GM12878 (cell line): ENCODE results near the gene PRSS35. TPM values are rescaled to one million over a fixed set of nuclear protein-coding genes. Genes with fewer than 3 reads are reported as not detected.
"Not testable (repeated sequence)": the region's sequence is repeated elsewhere in the genome, so short reads cannot be mapped to it uniquely, and the experiment has no call there.

Source experiments
- ATAC-seq: fragments of 200-7000 bp; cut with Tn5 transposase; 3 replicates; pipeline ENCODE4 v1.9.1; 2020; ENCODE audit warnings: mild to moderate bottlenecking, moderate library complexity
- BruUV-seq: library from RNA; stranded (reverse); fragments of 400-500 nt; replicated peaks from 2 replicates; lab custom pipeline; 2021; lab: Mats Ljungman, UMichigan
- CTCF ChIA-PET: fragments of 300-600 bp; sonication (Branson Sonifier 250); formaldehyde crosslinking; extraction: SDS; loops from one replicate; lab custom pipeline; 2021; ENCODE audit warnings: inconsistent platforms; lab: Yijun Ruan, JAX
- POLR2A ChIA-PET: fragments of 350-600 bp; formaldehyde crosslinking; extraction: SDS; loops from one replicate; lab custom pipeline; 2021; ENCODE audit warnings: inconsistent platforms; lab: Charles Lee
- RAD21 ChIA-PET: fragments of 300-600 bp; sonication (Branson Sonifier 250); formaldehyde crosslinking; loops from one replicate; lab custom pipeline; 2023; ENCODE audit warnings: antibody characterized with exemption; ENCODE audit not compliant: unreplicated experiment; lab: Charles Lee
- SMC1A ChIA-PET: fragments of 300-600 bp; sonication (Branson Sonifier 250); formaldehyde crosslinking; loops from one replicate; lab custom pipeline; 2023; ENCODE audit not compliant: unreplicated experiment, uncharacterized antibody; lab: Charles Lee
- DNase-seq: peaks from one replicate; pipeline ENCODE4 v3.0.0-alpha.2; 2011; ENCODE audit warnings: low read depth, low spot score
- FAIRE-seq: peaks from 3 replicates; lab custom pipeline; 2011; peaks lifted over from hg19 to GRCh38; lab: Jason Lieb, UNC
- H2AFZ ChIP-seq: 2 replicates; pipeline ENCODE4 v1.6.0; 2011; ENCODE audit warnings: low read depth, low read length, control low read depth; ENCODE audit not compliant: control insufficient read depth
- H3K27ac ChIP-seq: 2 replicates; pipeline ENCODE4 v1.5.1; 2011; ENCODE audit warnings: control low read depth; ENCODE audit not compliant: control insufficient read depth, insufficient read depth
- H3K27me3 ChIP-seq, 2 experiments: replicated peaks in 1 of 2; 2 replicates each; pipeline versions ENCODE4 v1.6.0 to v1.6.1; 2011; ENCODE audit warnings: low read length in 1 of 2; ENCODE audit not compliant: control insufficient read depth in 2 of 2, insufficient read depth in 2 of 2
- H3K36me3 ChIP-seq, 2 experiments: 2 replicates each; pipeline ENCODE4 v1.5.1; 2011; ENCODE audit warnings: low read length in 1 of 2; ENCODE audit not compliant: control insufficient read depth in 2 of 2, insufficient read depth in 2 of 2
- H3K4me1 ChIP-seq: 2 replicates; pipeline ENCODE4 v1.6.1; 2011; ENCODE audit warnings: mild to moderate bottlenecking, low read length, moderate library complexity, mixed read lengths; ENCODE audit not compliant: control insufficient read depth, insufficient read depth
- H3K4me2 ChIP-seq: 2 replicates; pipeline ENCODE4 v1.6.0; 2011; ENCODE audit warnings: control low read depth; ENCODE audit not compliant: control insufficient read depth, insufficient read depth
- H3K4me3 ChIP-seq: fragments of 200-600 bp; sonication (generic); 2 replicates; pipeline ENCODE4 v1.5.1; 2016
- H3K79me2 ChIP-seq: 2 replicates; pipeline ENCODE4 v1.6.0; 2011; ENCODE audit warnings: low read length; ENCODE audit not compliant: control insufficient read depth, insufficient read depth
- H3K9ac ChIP-seq: 2 replicates; pipeline ENCODE4 v1.8.0; 2011; ENCODE audit warnings: low read length, control low read depth, mixed read lengths; ENCODE audit not compliant: control insufficient read depth, insufficient read depth
- H3K9me3 ChIP-seq: replicated peaks from 3 replicates; pipeline ENCODE4 v1.5.1; 2011; ENCODE audit warnings: mild to moderate bottlenecking, low read length; ENCODE audit not compliant: control insufficient read depth, insufficient read depth
- H4K20me1 ChIP-seq: 2 replicates; pipeline ENCODE4 v1.6.0; 2011; ENCODE audit not compliant: control insufficient read depth, insufficient read depth
- E4F1 ChIP-seq: fragments of 450-650 bp; IDR thresholded peaks from 2 replicates; pipeline ENCODE4 v1.6.1; 2018; ENCODE audit warnings: borderline replicate concordance, mild to moderate bottlenecking; ENCODE audit not compliant: partially characterized antibody
- NR2F1 ChIP-seq: fragments of 450-650 bp; conservative IDR thresholded peaks from 2 replicates; pipeline ENCODE4 v1.6.1; 2017; ENCODE audit warnings: mild to moderate bottlenecking
- POLR2AphosphoS2 ChIP-seq: IDR thresholded peaks from 2 replicates; pipeline ENCODE4 v1.6.1; 2011; ENCODE audit warnings: low read depth, mild to moderate bottlenecking, low read length, improper control_type of control experiment, moderate library complexity
- POLR2AphosphoS5 ChIP-seq: IDR thresholded peaks from 2 replicates; pipeline ENCODE4 v1.6.1; 2011; ENCODE audit warnings: mild to moderate bottlenecking, low read length, inconsistent platforms
- ZNF274 ChIP-seq: IDR thresholded peaks from one replicate; pipeline ENCODE4 v1.8.0; 2011; ENCODE audit not compliant: insufficient read length, insufficient read depth
- WGBS: methylation state at CpG from one replicate; pipeline ENCODE4 v1.1.6; 2016; ENCODE audit warnings: low lambda C conversion rate; ENCODE audit not compliant: insufficient replicate concordance, insufficient coverage; ENCODE audit errors: missing lambda C conversion rate; 5-methylcytosine and 5-hydroxymethylcytosine counted together
- in situ Hi-C: fragments of 300-500 bp; cut with MboI; formaldehyde crosslinking; loops from 9 replicates; pipeline ENCODE4 v1.14.3; 2018; ENCODE audit warnings: mixed read lengths
- intact Hi-C: fragments of 100-400 bp; cut with micrococcal nuclease; formaldehyde crosslinking; loops from one replicate; pipeline ENCODE4 v1.14.2; 2022; ENCODE audit not compliant: unreplicated experiment
- polyA plus RNA-seq, 11 experiments: library from polyadenylated mRNA; depleted of rRNA in 4 of 11; unstranded in 6 of 11; stranded (reverse) in 5 of 11; fragments of >200 nt; fragmentation: Nextera tagmentation in 4 of 11; fragmentation: Illumina TruSeq in 1 of 11; extraction: Ambion mirVana in 4 of 11; extraction: Trizol in 1 of 11; gene quantifications; 1 replicate in 1 of 11; 2 replicates in 10 of 11; pipeline versions ENCODE4 v1.2.1 to v1.2.3, GENCODE V29; 2011 to 2016; ENCODE audit warnings: inconsistent platforms in 2 of 11, missing spikeins in 2 of 11, low read depth in 1 of 11
- total RNA-seq, 4 experiments: library from RNA; depleted of rRNA in 3 of 4; stranded (reverse); fragments of >200 nt in 3 of 4; fragmentation: Illumina TruSeq in 1 of 4; extraction: Trizol in 1 of 4; gene quantifications; 2 replicates each; pipeline versions ENCODE4 v1.2.1 to v1.2.3, GENCODE V29; 2013 to 2021

Gene PRSS35
- total and polyA plus RNA-seq, 10 of the 15 experiments (the other 5 are each of a cell fraction or from before 2014, with no cell fraction given): not detected

- TF ChIP-seq E4F1 (no peak), POLR2AphosphoS5 (no peak), ZNF274 (no peak)
Measured at GRCh38 chr6:83480470-83480869, 31.9 kb upstream of the PRSS35 start (continued).

DNA sequence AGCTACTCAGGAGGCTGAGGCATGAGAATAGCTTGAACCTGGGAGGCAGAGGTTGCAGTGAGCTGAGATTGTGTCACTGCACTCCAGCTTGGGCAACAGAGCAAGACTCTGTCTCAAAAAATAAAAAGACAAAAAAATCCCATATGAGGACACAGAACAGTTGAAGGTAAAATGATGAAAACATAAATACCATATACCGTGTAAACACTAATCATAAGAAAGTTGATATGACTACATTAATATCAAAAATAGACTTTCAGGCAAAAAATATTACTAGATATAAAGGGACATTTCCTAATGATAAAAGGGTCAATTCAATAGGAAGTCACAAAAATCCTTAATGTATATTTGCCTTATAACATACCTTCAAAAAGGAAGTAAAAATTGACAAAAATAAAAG lies 30.4 kb upstream of the PRSS35 start:
- H3K9ac ChIP-seq, H4K20me1 ChIP-seq, H3K9me3 ChIP-seq, DNase-seq, SMC1A ChIA-PET, H3K4me1 ChIP-seq, H3K79me2 ChIP-seq, intact Hi-C loops, H3K27me3 ChIP-seq, FAIRE-seq, H3K4me2 ChIP-seq, H3K36me3 ChIP-seq, POLR2A ChIA-PET, H3K4me3 ChIP-seq, RAD21 ChIA-PET, BruUV-seq, H2AFZ ChIP-seq, H3K27ac ChIP-seq, CTCF ChIA-PET, ATAC-seq, in situ Hi-C loops: not testable (repeated sequence)
- 53% methylated on average over 1 of the region's 1 CpG for WGBS

DNA sequence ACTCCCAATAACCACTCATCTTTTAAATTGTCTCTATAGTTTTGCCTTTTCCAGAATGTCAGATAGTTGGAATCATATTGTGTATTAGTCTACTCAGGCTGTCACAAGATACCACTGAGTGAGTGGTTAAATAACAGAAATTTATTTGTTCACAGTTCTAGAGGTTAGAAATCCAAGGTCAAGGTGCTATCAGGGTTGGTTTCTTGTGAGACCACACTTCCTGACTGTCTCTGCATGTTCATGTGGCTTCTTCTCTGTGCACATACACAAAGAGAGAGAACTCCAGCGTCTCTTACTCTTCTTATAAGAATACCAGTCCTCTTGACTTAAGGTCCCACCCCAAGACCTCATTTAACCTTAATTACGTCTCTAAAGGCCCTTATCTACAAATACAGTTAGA lies 23.9 kb upstream of the PRSS35 start:
- SMC1A ChIA-PET: no interaction called here
- H3K4me1 ChIP-seq: no peaks in the 10 kb centered on the region
- H3K4me2 ChIP-seq: no peak overlapping the region
- no peak overlapping the region for H2AFZ ChIP-seq
- no peak for FAIRE-seq
- no peaks in the 10 kb centered on the region for H3K79me2 ChIP-seq
- BruUV-seq: no TSS peak
- TF ChIP-seq NR2F1: no peak
- TF ChIP-seq POLR2AphosphoS2: no peak
- CTCF ChIA-PET: no interaction called here
- H4K20me1 ChIP-seq: no peaks in the 10 kb centered on the region
- WGBS: 0% methylated on average over 2 of the region's 2 CpGs
- no peak overlapping the region for H3K9ac ChIP-seq
- H3K4me3 ChIP-seq: no peak overlapping the region
- in situ Hi-C loops (no loop called here), intact Hi-C loops (no loop called here)
- DNase-seq: no peak
- POLR2A ChIA-PET: no interaction called here
- H3K9me3 ChIP-seq: no peaks in the 10 kb centered on the region
- H3K27ac ChIP-seq: no peak overlapping the region
- H3K36me3 ChIP-seq: no peaks in the 10 kb centered on the region
- RAD21 ChIA-PET: no interaction called here
- no peaks in the 10 kb centered on the region for H3K27me3 ChIP-seq
- ATAC-seq: no peak
